H1 (cell line): Measurements from ENCODE around the gene OSBPL2. TPM values are rescaled to one million over a fixed set of nuclear protein-coding genes. Genes with fewer than 3 reads are reported as not detected.

ENCODE experiments used
- MAFK ChIP-seq: IDR thresholded peaks from 2 replicates; pipeline ENCODE4 v1.6.1; 2012; ENCODE audit warnings: low read depth, mild to moderate bottlenecking, improper control_type of control experiment, low read length
- NRF1 ChIP-seq: IDR thresholded peaks from 2 replicates; pipeline ENCODE4 v1.6.1; 2011; ENCODE audit warnings: mild to moderate bottlenecking, low read depth, low read length, improper control_type of control experiment
- POLR2AphosphoS5 ChIP-seq: IDR thresholded peaks from 2 replicates; pipeline ENCODE4 v1.6.1; 2011; ENCODE audit warnings: low read depth, low read length
- RFX5 ChIP-seq: IDR thresholded peaks from 2 replicates; pipeline ENCODE4 v1.6.1; 2011; ENCODE audit warnings: low read depth, low read length, improper control_type of control experiment, borderline replicate concordance
- SP2 ChIP-seq: IDR thresholded peaks from 2 replicates; pipeline ENCODE4 v1.6.1; 2012; ENCODE audit warnings: mild to moderate bottlenecking, low read length, inconsistent platforms
- TAF1 ChIP-seq: IDR thresholded peaks from 2 replicates; pipeline ENCODE4 v1.6.1; 2011; ENCODE audit warnings: mild to moderate bottlenecking, low read depth, low read length
- YY1 ChIP-seq: IDR thresholded peaks from 2 replicates; pipeline ENCODE4 v1.6.1; 2011; ENCODE audit warnings: low read depth, mild to moderate bottlenecking, low read length
- polyA plus RNA-seq, 7 experiments: library from polyadenylated mRNA; depleted of rRNA in 3 of 7; stranded (reverse) in 5 of 7; unstranded in 2 of 7; fragments of >200 nt in 5 of 7; fragments of 200-250 nt in 2 of 7; gene quantifications; 1 replicate in 5 of 7; 2 replicates in 1 of 7; 4 replicates in 1 of 7; pipeline versions ENCODE4 v1.2.1 to v1.2.3, GENCODE V29; 2011 to 2013; ENCODE audit warnings: missing spikeins in 2 of 7, mixed read lengths in 2 of 7
- total RNA-seq: library from RNA; stranded (reverse); fragmentation: NEBNext Ultra II Directional; extraction: Animal tissue kit (Norgen Biotek cat#: 25700); gene quantifications from 2 replicates; pipeline ENCODE4 v1.2.1, GENCODE V29; 2021

Gene OSBPL2
- total and polyA plus RNA-seq, 2 of the 8 experiments (the other 6 are each of a cell fraction or from before 2014, with no cell fraction given): 11.7 to 42.4 TPM

- no peak for TF ChIP-seq SP2
- no peak for TF ChIP-seq TAF1
- TF ChIP-seq NRF1: no peak
- no peak for TF ChIP-seq MAFK
- TF ChIP-seq YY1: no peak
- no peak for TF ChIP-seq RFX5
- TF ChIP-seq POLR2AphosphoS5: no peak
Observed at GRCh38 chr20:62328684-62329388, 90.5 kb downstream of the OSBPL2 start (continued).
